ENCODE measurements around the gene NPR3. TPM values are rescaled to one million over a fixed set of nuclear protein-coding genes. Genes with fewer than 3 reads are reported as not detected.

NPR3 gene
- total RNA-seq, 1 donor from 2014 or later = 116 TPM

DNA sequence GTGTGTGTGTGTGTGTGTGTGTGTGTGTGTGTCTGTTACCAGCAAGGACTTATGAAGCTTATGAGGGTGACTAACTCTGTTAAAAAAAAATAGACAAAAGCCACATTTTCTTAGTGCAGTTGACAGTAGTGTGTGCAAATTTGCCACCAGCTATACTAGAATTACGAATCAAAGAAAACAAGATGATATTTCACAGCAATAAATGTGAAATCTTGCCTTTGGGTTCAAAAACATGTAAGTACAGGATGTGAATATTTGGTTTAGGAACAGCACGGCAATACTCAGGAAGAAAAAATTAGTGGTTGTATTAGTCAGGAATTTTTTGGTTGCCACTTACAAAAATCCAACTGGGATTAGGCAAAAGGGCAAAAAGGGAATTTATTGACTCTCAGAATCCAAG lies 117.4 kb downstream of the NPR3 start:
- Mint-ChIP-seq H3K27ac (no peak overlapping the region), H3K27me3 (peaks cover 4% of the 10 kb centered on the region), H3K9me3 (peaks cover 5% of the 10 kb centered on the region), H3K36me3 (no peaks in the 10 kb centered on the region), H3K4me1 (ENCODE audit: unreplicated experiment) (peaks cover 7% of the 10 kb centered on the region), H3K4me3 (no peak overlapping the region)
- TF ChIP-seq, protein P1, sequence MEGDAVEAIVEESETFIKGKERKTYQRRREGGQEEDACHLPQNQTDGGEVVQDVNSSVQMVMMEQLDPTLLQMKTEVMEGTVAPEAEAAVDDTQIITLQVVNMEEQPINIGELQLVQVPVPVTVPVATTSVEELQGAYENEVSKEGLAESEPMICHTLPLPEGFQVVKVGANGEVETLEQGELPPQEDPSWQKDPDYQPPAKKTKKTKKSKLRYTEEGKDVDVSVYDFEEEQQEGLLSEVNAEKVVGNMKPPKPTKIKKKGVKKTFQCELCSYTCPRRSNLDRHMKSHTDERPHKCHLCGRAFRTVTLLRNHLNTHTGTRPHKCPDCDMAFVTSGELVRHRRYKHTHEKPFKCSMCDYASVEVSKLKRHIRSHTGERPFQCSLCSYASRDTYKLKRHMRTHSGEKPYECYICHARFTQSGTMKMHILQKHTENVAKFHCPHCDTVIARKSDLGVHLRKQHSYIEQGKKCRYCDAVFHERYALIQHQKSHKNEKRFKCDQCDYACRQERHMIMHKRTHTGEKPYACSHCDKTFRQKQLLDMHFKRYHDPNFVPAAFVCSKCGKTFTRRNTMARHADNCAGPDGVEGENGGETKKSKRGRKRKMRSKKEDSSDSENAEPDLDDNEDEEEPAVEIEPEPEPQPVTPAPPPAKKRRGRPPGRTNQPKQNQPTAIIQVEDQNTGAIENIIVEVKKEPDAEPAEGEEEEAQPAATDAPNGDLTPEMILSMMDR (conservative IDR thresholded peaks at IDR 0.05) = no peak
- no peak for DNase-seq (ENCODE audit: extremely low spot score, unreplicated experiment)

DNA sequence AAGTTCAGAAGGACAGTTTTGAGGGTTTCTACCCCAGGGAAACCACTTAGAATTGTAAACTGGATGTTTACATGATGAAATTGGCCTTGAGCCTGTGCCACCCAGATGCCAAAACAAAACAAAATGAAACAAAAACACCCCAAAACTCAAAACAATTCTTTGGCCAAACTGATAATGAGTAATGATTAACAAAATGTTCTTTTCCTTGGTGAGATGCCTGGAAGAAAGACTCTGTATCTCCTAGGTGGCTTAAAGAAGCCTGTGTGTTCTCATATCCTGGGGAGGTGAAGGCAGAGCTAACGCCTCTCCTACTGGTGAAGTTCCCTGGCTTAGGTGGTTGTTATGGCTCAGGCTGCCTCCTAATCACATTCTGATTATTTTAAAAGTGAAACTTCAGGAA lies 120.5 kb downstream of the NPR3 start:
- peaks cover 5% of the 10 kb centered on the region for H3K9me3 Mint-ChIP-seq
- peaks cover 7% of the 10 kb centered on the region for H3K4me1 Mint-ChIP-seq (ENCODE audit: unreplicated experiment)
- H3K27ac Mint-ChIP-seq = no peak overlapping the region
- no peak overlapping the region for H3K4me3 Mint-ChIP-seq
- no peaks in the 10 kb centered on the region for H3K36me3 Mint-ChIP-seq
- TF ChIP-seq, protein P1 (conservative IDR thresholded peaks at IDR 0.05) = no peak
- DNase-seq (ENCODE audit: extremely low spot score, unreplicated experiment) = no peak
- H3K27me3 Mint-ChIP-seq = peaks cover 4% of the 10 kb centered on the region

- TF ChIP-seq, protein P1 (conservative IDR thresholded peaks at IDR 0.05) = no peak
- H3K27ac Mint-ChIP-seq = no peak overlapping the region
- no peak overlapping the region for H3K4me3 Mint-ChIP-seq
- H3K9me3 Mint-ChIP-seq = peaks cover 5% of the 10 kb centered on the region
- peaks cover 15% of the 10 kb centered on the region for H3K4me1 Mint-ChIP-seq (ENCODE audit: unreplicated experiment)
- no peak for DNase-seq (ENCODE audit: extremely low spot score, unreplicated experiment)
- no peaks in the 10 kb centered on the region for H3K36me3 Mint-ChIP-seq
- H3K27me3 Mint-ChIP-seq = peaks cover 4% of the 10 kb centered on the region
Measured at GRCh38 chr5:32833127-32833526, 122.0 kb downstream of the NPR3 start.

DNA sequence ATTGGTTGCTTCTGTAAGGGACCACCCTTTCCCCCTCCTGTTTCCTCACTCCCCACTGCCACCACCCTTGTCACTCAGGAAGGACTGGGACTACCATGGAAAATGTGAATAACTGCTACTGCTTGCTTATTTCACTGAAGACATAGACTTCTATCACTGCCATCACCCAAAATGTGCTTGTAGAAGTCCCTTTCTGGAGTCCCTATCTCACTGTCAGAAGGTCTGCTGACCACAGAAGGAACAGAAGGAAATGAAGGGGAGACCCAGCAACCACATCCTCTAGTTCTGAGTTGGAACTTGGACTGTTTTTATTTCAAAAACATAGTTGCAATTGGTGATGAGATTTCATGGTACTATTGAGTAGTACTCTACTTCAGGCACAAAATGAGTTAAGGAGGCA lies 122.5 kb downstream of the NPR3 start:
- Mint-ChIP-seq H3K4me3 (no peak overlapping the region), H3K27me3 (peaks cover 4% of the 10 kb centered on the region), H3K9me3 (peaks cover 5% of the 10 kb centered on the region), H3K27ac (no peak overlapping the region), H3K36me3 (no peaks in the 10 kb centered on the region), H3K4me1 (ENCODE audit: unreplicated experiment) (peaks cover 15% of the 10 kb centered on the region)
- no peak for DNase-seq (ENCODE audit: extremely low spot score, unreplicated experiment)
- TF ChIP-seq, protein P1 (conservative IDR thresholded peaks at IDR 0.05) = no peak

DNA sequence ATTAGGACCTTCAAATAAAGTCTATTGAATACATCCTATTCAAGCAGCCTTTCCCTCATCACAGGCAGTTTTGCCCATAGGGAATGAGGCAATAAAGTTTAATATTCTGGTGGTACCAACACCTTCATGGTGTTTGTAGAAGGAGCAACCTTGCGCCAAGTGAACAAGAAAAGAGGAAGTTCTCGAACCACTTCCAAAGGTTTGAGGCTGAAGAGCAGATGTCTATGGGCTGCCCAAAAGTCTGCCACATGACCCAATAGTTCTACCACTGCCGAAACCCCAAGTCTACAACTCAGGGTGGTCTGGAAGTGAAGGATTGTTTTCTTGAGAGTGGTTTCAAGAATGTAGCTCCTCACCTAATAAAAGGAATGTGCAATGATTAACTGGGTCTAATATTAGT lies 123.1 kb downstream of the NPR3 start:
- Mint-ChIP-seq H3K36me3 (no peaks in the 10 kb centered on the region), H3K27me3 (peaks cover 3% of the 10 kb centered on the region), H3K9me3 (peaks cover 5% of the 10 kb centered on the region), H3K27ac (no peak overlapping the region), H3K4me3 (no peak overlapping the region), H3K4me1 (ENCODE audit: unreplicated experiment) (peaks cover 15% of the 10 kb centered on the region)
- DNase-seq (ENCODE audit: extremely low spot score, unreplicated experiment) = no peak
- TF ChIP-seq, protein P1 (conservative IDR thresholded peaks at IDR 0.05) = no peak

- Mint-ChIP-seq H3K36me3 (no peaks in the 10 kb centered on the region), H3K4me3 (no peak overlapping the region), H3K27me3 (no peaks in the 10 kb centered on the region), H3K27ac (no peak overlapping the region), H3K9me3 (peaks cover 2% of the 10 kb centered on the region), H3K4me1 (ENCODE audit: unreplicated experiment) (peaks cover 15% of the 10 kb centered on the region)
- TF ChIP-seq, protein P1 (conservative IDR thresholded peaks at IDR 0.05) = no peak
- DNase-seq (ENCODE audit: extremely low spot score, unreplicated experiment) = no peak
Measured at GRCh38 chr5:32836176-32836575, 125.1 kb downstream of the NPR3 start.
